Osteocyte (in vitro differentiated cells): ENCODE results near the gene CDH23. TPM values are rescaled to one million over a fixed set of nuclear protein-coding genes. Genes with fewer than 3 reads are reported as not detected.

ENCODE experiments used
- DNase-seq: peaks from one replicate; pipeline ENCODE4 v3.0.0; 2021; ENCODE audit warnings: mixed read lengths; ENCODE audit not compliant: unreplicated experiment; ENCODE audit errors: extremely low spot score
- H3K27ac Mint-ChIP-seq: one replicate; pipeline ENCODE4 v1.8.0; 2021; ENCODE audit warnings: mild to moderate bottlenecking, mixed read lengths; ENCODE audit not compliant: unreplicated experiment
- H3K27me3 Mint-ChIP-seq: one replicate; pipeline ENCODE4 v1.8.0; 2021; ENCODE audit warnings: mixed read lengths; ENCODE audit not compliant: unreplicated experiment
- H3K36me3 Mint-ChIP-seq: one replicate; pipeline ENCODE4 v1.8.0; 2021; ENCODE audit warnings: mixed read lengths; ENCODE audit not compliant: unreplicated experiment
- H3K4me1 Mint-ChIP-seq: one replicate; pipeline ENCODE4 v1.8.0; 2021; ENCODE audit warnings: mixed read lengths; ENCODE audit not compliant: unreplicated experiment
- H3K4me3 Mint-ChIP-seq: one replicate; pipeline ENCODE4 v1.8.0; 2021; ENCODE audit warnings: mild to moderate bottlenecking, moderate library complexity, mixed read lengths; ENCODE audit not compliant: unreplicated experiment
- H3K9me3 Mint-ChIP-seq: one replicate; pipeline ENCODE4 v1.8.0; 2021; ENCODE audit warnings: mixed read lengths; ENCODE audit not compliant: unreplicated experiment
- CTCF ChIP-seq: fragments of 200-600 bp; sonication (generic); IDR thresholded peaks from 2 replicates; pipeline ENCODE4 v1.5.0; 2021; ENCODE audit warnings: antibody characterized with exemption, mild to moderate bottlenecking, moderate library complexity
- total RNA-seq: library from RNA; stranded (reverse); gene quantifications from 2 replicates; pipeline ENCODE4 v1.2.1, GENCODE V29; 2021

The CDH23 gene
- total RNA-seq, 1 donor from 2014 or later = not detected

- Mint-ChIP-seq H3K4me1 (no peaks in the 10 kb centered on the region), H3K27ac (no peak overlapping the region), H3K4me3 (no peak overlapping the region), H3K27me3 (peaks cover 60% of the 10 kb centered on the region), H3K9me3 (no peaks in the 10 kb centered on the region), H3K36me3 (no peaks in the 10 kb centered on the region)
- DNase-seq = no peak
- no peak for TF ChIP-seq CTCF
These were observed 25.0 kb upstream of the CDH23 start for GRCh38 chr10:71371750-71372166.

GRCh38 chr10:71372882-71373495 is 23.7 kb upstream of the CDH23 start:
- Mint-ChIP-seq H3K27me3 (peaks cover 62% of the 10 kb centered on the region), H3K27ac (no peak overlapping the region), H3K4me1 (no peaks in the 10 kb centered on the region), H3K4me3 (no peak overlapping the region), H3K9me3 (no peaks in the 10 kb centered on the region), H3K36me3 (no peaks in the 10 kb centered on the region)
- DNase-seq = no peak
- TF ChIP-seq CTCF = no peak

GRCh38 chr10:71374481-71375233 is 22.1 kb upstream of the CDH23 start:
- DNase-seq = no peak
- Mint-ChIP-seq H3K27ac (no peak overlapping the region), H3K27me3 (peaks cover 68% of the 10 kb centered on the region), H3K9me3 (no peaks in the 10 kb centered on the region), H3K36me3 (no peaks in the 10 kb centered on the region), H3K4me1 (no peaks in the 10 kb centered on the region), H3K4me3 (no peak overlapping the region)
- TF ChIP-seq CTCF = no peak

- H3K9me3 Mint-ChIP-seq = no peaks in the 10 kb centered on the region
- no peak overlapping the region for H3K27ac Mint-ChIP-seq
- TF ChIP-seq CTCF = no peak
- H3K27me3 Mint-ChIP-seq = peaks cover 72% of the 10 kb centered on the region
- no peaks in the 10 kb centered on the region for H3K36me3 Mint-ChIP-seq
- H3K4me1 Mint-ChIP-seq = no peaks in the 10 kb centered on the region
- DNase-seq = no peak
- H3K4me3 Mint-ChIP-seq = no peak overlapping the region
These were observed 20.8 kb upstream of the CDH23 start for GRCh38 chr10:71375952-71376351.

- no peaks in the 10 kb centered on the region for H3K9me3 Mint-ChIP-seq
- no peaks in the 10 kb centered on the region for H3K4me1 Mint-ChIP-seq
- H3K27ac Mint-ChIP-seq = no peak overlapping the region
- TF ChIP-seq CTCF = no peak
- no peak for DNase-seq
- peaks cover 66% of the 10 kb centered on the region for H3K27me3 Mint-ChIP-seq
- no peak overlapping the region for H3K4me3 Mint-ChIP-seq
- no peaks in the 10 kb centered on the region for H3K36me3 Mint-ChIP-seq
These were observed 18.2 kb upstream of the CDH23 start for GRCh38 chr10:71378336-71379117.
